ENCODE results near the gene PARM1.

- TF ChIP-seq ZNF24 (IDR thresholded peaks at IDR 0.05) (no peak), COPS2 (conservative IDR thresholded peaks at IDR 0.05) (no peak), ZNF232 (CRISPR knock-in tag; IDR thresholded peaks at IDR 0.05) (no peak), EZH2 (IDR thresholded peaks at IDR 0.05; ENCODE audit: borderline replicate concordance, low read depth, low read length) (no peak), CTCF (IDR thresholded peaks at IDR 0.05 in 2 of 3, conservative IDR thresholded peaks at IDR 0.05 in 1 of 3; ENCODE audit: insufficient read depth in 2 of 3, low read depth in 1 of 3, low read length in 3 of 3) (no peak), GATA2 (CRISPR knock-in tag; IDR thresholded peaks at IDR 0.05) (no peak)
Measured at GRCh38 chr4:74886484-74886883, 46.4 kb upstream of the PARM1 start.
